HG03097 (cell line): ENCODE measurements around the gene LMAN2.
"Not testable (repeated sequence)": the region's sequence is repeated elsewhere in the genome, so short reads cannot be mapped to it uniquely, and the experiment has no call there.

Source experiments
- ATAC-seq: cut with Tn5 transposase; IDR thresholded peaks from one replicate; pipeline ENCODE4 v1.9.1; 2021; ENCODE audit not compliant: unreplicated experiment, low FRiP score

LMAN2 gene

DNA sequence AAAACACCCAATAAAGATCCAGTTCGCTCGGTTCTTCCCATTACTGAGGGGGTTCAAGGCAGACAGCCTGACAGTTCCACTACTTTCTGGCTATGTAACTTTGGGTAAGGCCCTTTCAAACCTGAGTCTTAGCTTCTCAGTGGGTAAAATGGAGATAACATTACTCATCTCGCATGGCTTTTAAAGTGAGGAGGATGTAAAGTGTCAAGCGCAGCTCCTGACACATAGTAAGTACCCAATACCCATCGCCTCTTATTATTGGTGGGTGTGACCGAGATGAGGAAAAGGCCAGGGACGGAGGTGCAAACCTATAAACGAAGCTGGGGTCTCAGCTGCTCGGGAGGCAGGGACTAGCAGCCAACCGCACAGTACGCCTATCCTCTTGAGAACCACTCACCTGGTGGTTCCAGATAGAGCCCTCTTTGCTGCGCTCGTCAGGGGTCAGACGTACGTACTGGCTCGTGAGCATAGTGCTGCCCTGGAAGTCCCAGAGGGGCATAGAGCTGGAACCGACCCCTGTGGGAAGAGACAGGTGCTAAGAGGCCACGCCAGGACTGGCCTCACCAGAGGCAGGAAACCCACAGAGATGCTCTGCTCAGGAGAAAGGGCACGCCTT lies 584 bp downstream of the LMAN2 start:
- no peak for ATAC-seq

DNA sequence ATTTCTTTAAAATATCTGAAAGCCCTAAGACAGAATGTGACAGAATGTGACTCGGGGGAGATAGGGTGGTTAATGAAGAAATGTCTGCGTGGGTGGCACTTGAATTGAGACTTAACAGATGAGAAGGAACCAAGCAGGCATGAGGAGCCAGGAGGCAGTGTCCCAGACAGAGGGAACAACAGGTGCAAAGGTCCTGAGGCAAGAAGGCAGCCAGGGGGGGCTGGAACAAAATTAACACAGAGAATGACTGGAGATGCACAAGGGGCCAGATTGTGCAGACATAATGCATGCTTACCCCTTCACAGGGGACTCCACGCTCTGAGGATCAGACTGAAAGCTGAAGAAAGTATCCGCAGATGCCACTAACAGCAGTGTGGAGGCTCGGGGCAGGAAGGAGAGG lies 1.7 kb downstream of the LMAN2 start:
- no peak for ATAC-seq

DNA sequence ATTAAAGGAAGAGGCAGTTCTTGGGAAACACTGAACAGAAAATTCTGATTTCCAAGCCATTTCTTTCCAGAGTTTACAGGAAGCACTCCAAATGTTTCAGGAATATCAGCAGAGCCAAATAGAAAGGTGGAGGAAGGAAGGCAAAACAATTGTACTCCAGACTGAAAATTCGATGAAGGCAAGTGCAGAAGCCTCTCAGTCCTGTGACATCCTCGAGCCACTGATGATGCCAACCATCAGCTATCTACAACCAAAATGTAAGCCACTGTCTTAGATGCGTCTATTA lies 2.2 kb downstream of the LMAN2 start:
- ATAC-seq = no peak

DNA sequence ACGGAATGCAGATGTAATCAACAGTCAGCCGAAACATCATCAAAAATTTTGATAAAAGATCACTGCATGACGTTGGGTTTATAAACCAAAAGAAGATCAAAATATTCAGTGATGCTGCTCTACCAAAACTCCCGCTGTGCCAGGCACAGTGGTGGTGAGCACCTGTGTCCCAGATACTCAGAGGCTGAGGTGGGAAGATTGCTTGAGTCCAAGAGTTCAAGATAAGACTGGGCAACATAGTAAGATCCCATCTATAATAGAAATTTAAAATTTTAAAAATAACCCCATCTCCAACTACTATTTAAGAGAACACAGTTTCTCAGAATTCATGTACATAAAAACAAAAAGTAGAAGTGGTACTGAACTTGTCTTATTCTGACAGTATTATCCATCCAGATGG lies 3.8 kb downstream of the LMAN2 start:
- no peak for ATAC-seq

DNA sequence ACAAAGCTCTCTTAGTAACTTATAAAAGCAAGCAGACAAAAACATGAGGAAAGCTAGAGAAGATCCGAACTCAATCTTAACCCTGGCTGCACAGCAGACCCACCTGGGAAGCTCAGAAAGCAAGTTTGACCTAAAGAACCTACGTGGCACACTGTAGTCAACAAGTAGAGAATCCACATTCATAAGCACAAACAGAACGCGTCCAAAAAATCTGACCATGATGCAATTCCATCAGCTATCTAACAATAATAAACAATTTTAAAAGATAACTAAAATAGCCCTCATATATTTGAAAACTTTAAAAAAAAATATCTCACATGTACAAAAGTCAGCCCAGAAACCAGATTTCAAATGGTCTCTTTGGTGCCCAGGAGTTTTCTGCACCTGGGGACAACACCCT lies 4.6 kb downstream of the LMAN2 start:
- no peak for ATAC-seq

DNA sequence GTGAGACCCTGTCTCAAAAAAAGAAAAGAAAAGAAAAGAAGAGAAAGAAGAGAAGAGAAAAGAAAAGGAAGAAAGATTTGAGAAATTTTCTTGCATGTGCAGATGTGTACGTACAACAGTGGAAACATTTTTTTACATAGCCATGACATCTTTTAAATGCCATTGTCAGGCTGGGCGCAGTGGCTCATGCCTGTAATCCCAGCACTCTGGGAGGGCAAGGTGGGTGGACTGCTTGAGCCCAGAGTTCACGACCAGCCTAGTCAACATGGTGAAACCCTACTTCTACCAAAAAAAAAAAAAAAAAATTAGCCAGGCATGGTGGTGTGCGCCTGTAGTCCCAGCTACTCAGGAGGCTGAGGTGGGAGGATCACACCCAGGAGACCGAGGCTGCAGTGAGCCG lies 6.6 kb downstream of the LMAN2 start:
- ATAC-seq = no peak

DNA sequence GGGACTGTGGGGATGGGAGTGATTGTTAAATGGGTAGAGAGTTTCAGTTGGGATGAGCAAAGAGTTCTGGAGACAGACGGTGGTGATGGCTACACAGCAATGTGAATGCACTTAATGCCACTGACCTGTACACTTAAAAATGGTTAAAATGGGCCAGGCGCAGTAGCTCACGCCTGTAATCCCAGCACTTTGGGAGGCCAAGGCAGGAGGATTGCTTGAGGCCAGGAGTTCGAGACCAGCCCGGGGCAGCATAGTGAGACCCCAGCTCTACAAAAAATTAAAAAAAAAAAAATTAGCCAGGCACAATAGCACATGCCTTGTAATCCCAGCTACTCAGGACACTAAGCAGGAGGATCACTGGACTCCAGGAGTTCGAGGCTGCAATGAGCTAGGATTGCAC lies 7.7 kb downstream of the LMAN2 start:
- ATAC-seq = no peak

DNA sequence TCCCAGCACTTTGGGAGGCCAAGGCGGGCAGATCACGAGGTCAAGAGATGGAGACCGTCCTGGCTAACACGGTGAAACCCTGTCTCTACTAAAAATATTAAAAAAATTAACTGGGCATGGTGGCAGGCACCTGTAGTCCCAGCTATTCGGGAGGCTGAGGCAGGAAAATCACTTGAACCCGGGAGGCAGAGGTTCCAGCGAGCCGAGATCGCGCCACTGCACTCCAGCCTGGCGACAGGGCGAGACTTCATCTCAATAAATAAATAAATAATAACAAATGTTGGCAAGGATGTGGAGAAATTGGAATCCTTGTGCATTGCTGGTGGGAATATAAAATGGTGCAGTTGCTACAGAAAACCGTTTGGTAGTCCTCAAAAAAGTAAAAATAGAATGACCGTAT lies 8.5 kb downstream of the LMAN2 start:
- not testable (repeated sequence) for ATAC-seq

DNA sequence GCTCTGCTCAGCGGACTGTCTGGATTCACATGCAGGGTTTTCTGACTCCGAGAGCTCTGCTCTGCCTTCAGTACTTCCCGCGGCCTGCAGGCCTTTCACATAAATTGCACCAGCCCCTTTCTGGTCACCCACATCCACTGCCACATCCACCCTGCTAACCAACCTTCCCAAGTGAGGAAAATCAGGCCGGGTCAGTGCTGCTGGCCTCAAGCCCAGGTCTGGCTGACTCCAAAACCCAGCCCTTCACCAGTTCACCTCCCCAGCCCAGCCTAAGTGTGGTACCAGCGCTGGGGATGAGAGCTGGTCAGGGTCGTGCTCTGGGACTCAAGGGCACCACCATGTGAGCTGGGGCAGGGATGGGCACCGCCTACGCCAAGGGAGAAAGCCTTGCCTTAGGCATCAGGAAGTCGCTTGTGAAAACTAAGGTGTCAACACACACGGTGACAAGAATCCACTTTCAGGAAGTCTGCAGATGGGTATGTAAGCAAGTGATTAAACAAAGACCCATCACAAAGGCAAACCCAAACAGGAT lies 12.3 kb downstream of the LMAN2 start:
- ATAC-seq = no peak

DNA sequence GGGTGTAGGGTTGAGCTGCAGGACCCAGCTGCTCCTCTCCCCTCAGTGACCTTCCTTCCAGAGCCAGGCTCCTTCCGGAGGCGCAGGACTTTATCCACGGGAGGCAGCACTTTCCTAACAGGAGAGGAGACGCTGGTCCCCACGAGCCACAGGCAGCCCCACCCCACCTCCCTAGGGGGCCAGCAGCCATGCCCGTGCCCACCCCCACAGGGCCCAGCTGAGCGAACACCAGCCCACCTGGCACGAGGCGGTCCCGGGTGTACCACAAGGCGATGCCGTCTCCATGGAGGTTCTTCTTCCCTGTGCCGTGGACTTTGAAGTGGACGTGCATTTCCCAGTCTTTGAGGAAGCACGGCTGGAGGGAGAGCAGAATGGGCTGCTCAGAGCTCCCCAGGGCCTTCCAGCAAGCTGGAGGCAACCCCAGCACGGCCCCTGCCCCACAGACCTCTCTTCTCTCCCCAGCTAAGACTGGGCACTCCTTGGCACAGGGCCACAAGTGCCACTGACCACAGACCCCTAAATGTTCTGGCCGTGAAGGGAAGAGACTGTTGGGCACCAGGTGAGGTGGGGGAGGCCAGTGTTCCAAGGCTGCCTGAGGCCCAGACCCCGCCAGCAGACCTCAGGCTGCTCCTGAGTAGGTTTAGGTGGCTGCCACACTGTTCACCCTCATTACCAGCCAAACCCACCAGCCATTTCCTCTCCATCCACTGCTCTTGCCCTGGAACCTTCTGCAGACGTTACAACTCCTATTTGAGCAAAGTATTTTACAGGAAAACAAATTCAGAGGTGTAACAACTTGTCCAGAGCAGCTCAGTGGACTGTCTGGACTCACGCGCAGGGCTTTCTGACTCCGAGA lies 13.0 kb downstream of the LMAN2 start:
- no peak for ATAC-seq

DNA sequence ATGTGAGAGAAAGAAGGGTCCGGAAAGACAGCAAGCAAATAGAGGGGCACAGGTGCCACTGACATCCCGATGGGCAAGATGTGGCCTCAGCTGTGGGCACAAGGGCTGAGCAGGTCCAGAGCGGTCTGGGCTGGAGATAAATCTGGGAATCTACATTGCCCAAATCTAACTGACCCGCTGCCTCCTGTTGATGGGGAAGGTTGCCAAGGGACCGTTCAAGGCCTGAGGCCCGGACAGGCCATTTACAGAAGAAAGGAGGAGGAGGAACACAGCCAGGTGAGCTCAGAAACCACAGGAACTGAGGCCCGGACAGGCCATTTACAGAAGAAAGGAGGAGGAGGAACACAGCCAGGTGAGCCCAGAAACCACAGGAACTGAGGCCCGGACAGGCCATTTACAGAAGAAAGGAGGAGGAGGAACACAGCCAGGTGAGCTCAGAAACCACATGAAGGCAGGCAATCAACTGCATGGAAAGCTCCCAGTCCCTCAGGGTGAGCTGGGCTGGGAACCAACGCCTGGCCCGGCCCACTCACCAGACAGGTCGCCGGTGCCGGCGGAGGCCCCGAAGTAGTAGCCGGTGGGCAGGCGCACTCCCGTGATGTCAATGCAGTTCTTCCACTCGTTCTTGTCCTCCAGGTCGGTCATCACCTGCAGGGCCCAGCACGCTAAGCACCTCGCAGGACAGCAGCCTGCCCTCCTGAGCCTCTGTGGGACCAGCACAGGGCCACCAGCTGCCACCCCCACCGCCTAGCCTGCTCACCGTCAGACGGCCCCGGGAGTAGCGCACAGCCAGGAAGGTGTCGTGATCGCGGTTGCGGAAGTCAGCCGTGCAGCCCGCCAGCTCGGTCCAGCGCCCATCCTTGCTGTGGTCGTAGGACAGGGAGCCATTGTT lies 14.6 kb downstream of the LMAN2 start:
- ATAC-seq = no peak

DNA sequence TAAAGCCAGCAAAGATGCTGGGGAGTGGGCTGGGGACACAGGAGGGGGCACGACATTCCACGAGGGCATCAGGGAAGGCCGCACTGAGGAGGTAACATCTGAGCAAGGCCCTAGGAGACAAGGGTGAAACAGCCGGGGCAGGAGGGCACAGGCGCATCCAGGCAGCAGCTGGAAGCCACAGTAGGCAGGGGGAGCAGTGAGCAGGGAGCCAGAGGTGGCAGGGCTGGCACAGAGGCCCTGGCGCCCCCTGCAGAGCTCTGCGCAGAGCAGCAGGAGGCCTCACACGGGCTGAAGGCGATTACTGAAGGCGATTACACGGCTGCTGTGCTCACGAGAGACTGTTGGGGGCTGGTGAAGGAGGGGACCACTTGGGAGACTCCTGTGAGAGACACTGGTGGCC lies 15.4 kb downstream of the LMAN2 start:
- ATAC-seq = no peak

DNA sequence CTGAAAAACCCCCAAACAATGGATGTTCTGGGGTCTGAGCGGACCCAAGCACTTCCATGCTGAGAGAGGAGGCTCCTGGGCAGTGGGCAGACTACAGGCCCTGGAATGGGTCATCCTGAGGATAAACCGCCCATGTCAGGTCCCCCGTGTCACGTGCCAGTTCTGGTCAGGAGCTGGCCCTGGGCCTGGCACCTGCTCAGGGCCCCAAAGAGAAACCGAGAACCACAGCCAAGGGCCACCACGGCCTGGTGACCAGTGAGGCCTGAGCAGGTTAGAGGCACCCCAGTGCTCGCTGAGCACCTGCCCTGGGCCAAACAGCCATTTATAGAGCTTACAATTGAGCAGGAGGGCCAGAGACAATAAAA lies 15.8 kb downstream of the LMAN2 start:
- ATAC-seq = no peak

DNA sequence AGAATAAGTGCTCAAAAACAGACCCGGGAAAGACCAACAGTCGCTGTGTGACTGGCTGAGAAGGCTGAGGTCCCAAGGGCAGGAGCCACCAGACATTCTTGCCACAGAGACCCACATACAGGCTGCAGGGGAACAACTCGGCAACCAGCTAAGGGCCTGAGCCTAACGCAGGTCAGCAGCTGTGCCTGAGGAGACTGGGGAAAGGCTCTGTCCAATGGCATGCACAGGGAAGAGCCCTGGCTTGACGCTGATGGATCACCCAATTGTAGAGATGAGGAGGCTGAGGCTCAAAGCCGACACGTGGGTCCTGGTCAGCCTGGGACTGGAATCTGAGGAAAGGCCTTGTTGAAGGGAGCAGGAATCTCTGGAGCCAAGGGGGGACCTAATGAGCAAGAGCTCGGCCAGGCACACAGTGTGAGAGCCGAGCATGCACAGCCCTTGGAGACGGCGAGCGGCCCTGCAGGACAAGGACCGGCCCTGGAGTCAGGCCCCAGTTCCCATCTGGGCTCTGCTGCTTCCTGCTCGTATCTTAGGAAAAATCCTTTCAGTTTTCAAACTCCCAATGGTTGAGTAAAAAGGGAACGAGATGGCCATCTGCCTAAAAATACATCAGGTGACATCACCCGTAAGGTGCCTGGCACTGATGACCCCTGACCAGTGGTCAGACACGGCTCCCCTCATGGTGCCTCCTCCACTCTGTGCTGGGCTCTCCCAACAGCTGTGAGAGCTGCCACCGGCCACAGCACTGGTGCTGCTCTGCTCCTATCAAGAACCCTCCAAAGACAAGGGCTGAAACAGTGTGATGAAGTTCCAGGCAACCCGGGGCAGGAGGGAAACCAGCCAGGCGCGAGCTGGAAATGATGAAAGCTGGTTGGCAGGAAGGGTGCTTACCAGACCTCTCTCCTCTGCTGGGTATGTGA lies 16.4 kb downstream of the LMAN2 start:
- ATAC-seq = no peak

DNA sequence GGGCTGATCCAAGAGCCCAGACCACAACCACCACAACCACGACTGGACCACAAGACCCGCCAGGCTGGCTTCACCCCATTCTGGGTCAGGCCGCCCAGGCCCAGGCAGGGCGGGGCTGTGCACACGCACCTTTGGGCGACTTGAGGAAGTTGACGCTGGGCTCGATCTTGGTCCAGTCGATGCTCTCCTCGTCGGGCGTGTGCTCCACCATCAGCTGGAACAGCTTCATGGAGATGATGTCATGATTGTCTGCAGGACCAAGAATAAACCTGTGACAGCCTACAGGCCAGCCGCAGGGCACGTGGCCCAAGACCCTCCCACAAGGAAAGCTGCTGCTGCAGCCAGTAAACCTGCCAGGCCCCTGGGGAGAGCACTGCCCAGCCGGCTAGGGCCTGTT lies 17.3 kb downstream of the LMAN2 start:
- no peak for ATAC-seq

DNA sequence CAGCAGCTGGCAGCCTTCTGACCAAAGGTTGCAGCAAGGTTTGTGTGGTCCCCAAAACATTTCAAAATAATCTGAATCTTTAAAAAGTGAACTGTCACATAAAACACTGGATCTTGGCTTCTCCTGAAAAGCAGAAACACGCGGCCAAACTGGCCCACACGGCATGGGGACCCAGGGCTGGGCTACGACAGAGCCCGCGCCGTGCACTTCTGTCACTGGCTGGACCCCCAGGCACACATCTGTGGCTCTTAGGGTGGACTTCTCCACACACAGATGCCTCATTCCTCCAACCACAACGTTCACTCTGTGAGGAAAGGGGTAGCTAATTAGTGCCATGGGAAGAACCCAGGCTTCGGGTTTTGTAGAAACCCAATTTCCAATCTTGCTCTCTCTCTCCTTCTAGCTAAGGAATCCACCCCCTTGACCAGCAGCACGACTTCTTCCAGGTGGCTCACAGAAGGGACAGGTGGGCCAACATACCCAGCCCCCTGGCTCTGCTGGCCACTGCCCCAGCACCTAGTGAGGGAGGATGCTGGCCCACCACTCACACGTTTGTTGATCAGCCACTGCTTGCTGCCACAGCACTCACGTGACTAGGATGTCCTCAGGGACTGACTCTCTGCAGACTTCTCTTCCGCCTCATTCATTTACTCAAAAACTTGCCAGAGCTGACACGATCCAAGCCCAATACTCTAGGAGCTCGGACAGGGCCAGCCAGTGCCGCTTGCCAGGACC lies 17.9 kb downstream of the LMAN2 start:
- no peak for ATAC-seq

DNA sequence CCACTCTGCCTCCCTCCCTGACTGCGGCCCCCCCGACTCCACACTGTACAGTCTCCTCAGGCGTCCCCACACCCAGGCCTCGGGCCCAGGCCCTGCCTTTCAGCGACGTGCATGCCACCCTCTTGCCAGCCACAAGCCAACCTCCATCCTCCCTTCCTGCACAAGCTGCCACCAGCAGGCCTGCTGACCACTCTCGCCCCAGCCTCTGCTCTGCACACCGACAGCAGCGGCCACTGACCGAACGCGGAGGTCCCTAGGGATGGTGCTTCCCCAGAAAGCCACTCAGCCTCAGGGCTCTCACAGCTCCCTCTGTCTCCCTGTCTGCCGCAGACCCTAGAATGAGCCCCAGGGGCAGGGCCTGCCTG lies 18.6 kb downstream of the LMAN2 start:
- no peak for ATAC-seq

DNA sequence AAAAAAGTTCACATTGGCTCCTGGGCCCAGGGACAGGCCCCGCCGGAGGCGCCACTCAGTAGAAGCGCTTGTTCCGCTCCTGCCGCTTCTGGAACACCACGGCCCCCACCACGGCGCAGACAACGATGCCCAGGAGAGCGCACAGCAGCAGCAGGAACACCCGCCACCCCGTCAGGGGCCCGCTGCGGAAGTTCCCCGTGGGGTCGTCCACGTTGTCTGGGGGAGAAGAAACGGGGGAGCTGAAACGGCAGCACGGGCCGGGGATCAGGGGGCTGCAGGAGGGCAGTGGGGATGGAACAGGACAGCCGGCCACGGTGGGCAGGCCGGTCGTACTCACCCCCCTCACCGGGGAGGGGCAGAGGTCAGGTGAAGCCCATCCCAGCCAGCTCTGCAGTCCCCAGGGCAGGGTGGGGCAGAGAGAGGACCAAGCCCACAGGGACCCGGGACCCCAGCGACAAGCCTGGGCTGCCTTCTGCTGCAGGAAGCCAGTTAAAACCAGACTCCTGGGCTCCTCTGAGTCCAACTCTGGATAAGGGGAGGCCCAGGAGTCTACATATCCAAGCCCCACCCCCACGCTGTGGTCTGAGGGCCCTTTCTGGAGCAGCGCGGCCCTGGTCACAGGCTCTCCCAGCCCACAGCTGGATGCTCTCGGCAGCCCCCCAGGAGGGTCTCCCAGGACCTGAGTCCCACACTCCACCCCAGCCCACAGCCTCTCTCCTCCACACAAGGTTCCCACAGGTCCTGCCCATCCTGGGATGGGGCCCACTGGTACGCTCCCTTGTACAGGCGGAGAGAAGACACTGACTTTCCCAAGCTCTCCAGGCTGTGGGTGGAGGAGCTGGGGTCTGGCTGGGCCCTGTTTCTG lies 19.2 kb downstream of the LMAN2 start:
- no peak for ATAC-seq
